Common myeloid progenitor, CD34-positive (primary cell): ENCODE measurements around the gene HOXA10.

Source experiments
- CTCF ChIA-PET: fragments of 350-600 bp; sonication (Branson Sonifier 250); formaldehyde crosslinking; loops from one replicate; lab custom pipeline; 2021; ENCODE audit warnings: antibody characterized with exemption; lab: Charles Lee
- POLR2A ChIA-PET: fragments of 350-600 bp; sonication (Branson Sonifier 250); formaldehyde crosslinking; loops from one replicate; lab custom pipeline; 2021; ENCODE audit warnings: antibody characterized with exemption; lab: Charles Lee
- DNase-seq, 3 donors: peaks; one replicate each; pipeline versions ENCODE4 v3.0.0 to v3.0.0-alpha.2; 2013
- H3K27ac ChIP-seq, 2 experiments: 1 replicate in 1 of 2; 2 replicates in 1 of 2; pipeline ENCODE4 v1.7.0; 2013; ENCODE audit warnings: inconsistent platforms in 2 of 2, low read length in 2 of 2, mild to moderate bottlenecking in 2 of 2, low read depth in 1 of 2, moderate library complexity in 1 of 2; ENCODE audit not compliant: severe bottlenecking in 2 of 2, insufficient read depth in 1 of 2, poor library complexity in 1 of 2
- H3K27me3 ChIP-seq, 5 experiments: replicated peaks in 2 of 5; 1 replicate in 3 of 5; 2 replicates in 2 of 5; pipeline versions ENCODE4 v1.6.1 to v1.7.0; 2013; ENCODE audit warnings: low read length in 4 of 5, mild to moderate bottlenecking in 2 of 5, moderate library complexity in 2 of 5, inconsistent platforms in 1 of 5; ENCODE audit not compliant: insufficient read depth in 5 of 5, control insufficient read depth in 4 of 5
- H3K36me3 ChIP-seq, 4 experiments: 1 replicate in 2 of 4; 2 replicates in 2 of 4; pipeline versions ENCODE4 v1.6.1 to v1.7.0; 2013; ENCODE audit warnings: low read length in 3 of 4, control low read depth in 1 of 4, mild to moderate bottlenecking in 1 of 4; ENCODE audit not compliant: control insufficient read depth in 4 of 4, insufficient read depth in 4 of 4
- H3K4me1 ChIP-seq, 4 experiments: 1 replicate in 3 of 4; 2 replicates in 1 of 4; pipeline versions ENCODE4 v1.6.1 to v1.7.1; 2013; ENCODE audit warnings: low read length in 3 of 4, mild to moderate bottlenecking in 3 of 4, control low read depth in 1 of 4, inconsistent platforms in 1 of 4, moderate library complexity in 1 of 4; ENCODE audit not compliant: control insufficient read depth in 4 of 4, insufficient read depth in 4 of 4; ENCODE audit errors: control extremely low read depth in 1 of 4
- H3K4me3 ChIP-seq, 7 experiments: 1 replicate in 4 of 7; 2 replicates in 3 of 7; pipeline versions ENCODE4 v1.5.1 to v1.7.0; 2013; ENCODE audit warnings: mild to moderate bottlenecking in 7 of 7, low read length in 6 of 7, moderate library complexity in 6 of 7, inconsistent platforms in 2 of 7, low read depth in 2 of 7, control low read depth in 1 of 7; ENCODE audit not compliant: insufficient read depth in 4 of 7, control insufficient read depth in 1 of 7; ENCODE audit errors: extremely low read depth in 1 of 7
- H3K9me3 ChIP-seq, 5 experiments: 1 replicate in 4 of 5; 2 replicates in 1 of 5; pipeline versions ENCODE4 v1.6.1 to v1.7.1; 2013; ENCODE audit warnings: low read length in 4 of 5, mild to moderate bottlenecking in 2 of 5, inconsistent platforms in 1 of 5, low read depth in 1 of 5, moderate library complexity in 1 of 5; ENCODE audit not compliant: control insufficient read depth in 4 of 5, insufficient read depth in 2 of 5; ENCODE audit errors: control extremely low read depth in 1 of 5
- WGBS: methylation state at CpG from one replicate; pipeline ENCODE4 v1.1.5; 2013; ENCODE audit not compliant: insufficient coverage; 5-methylcytosine and 5-hydroxymethylcytosine counted together

The HOXA10 gene

DNA sequence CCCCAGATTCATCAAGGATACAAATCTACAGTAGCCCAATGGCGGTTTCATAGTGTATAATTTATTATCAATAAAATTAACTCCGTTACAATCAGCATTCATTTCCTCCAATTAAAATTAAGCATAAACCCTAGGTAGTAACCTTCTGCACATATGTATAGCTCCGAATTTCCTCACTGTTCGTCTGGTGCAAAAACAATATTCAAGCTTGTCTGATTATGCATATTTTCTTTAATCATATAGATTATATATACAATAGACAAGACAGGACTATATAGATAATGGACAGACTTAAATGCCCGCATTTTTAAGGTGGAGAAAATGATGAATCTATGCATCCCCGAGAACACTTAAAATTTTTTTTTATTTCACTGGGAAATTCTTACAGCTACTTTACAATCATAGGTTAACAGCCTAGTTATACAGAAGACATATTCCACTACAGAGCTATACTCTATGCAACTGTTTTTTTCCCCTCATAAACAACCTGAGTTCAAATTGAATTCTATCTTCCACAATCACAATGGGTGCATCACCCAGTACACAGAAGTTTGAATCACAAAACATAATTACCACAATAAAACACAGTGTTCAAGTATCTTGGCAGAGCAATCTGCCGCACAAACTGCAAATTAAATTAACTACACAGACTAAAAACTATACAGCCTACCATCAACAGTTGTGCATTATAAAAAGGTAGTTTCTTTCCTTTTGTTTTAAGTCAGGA lies 11.4 kb downstream of the HOXA10 start:
- no CpG with 5 or more reads among the region's 7 CpGs for WGBS
- CTCF ChIA-PET: interaction anchor here (0.7 to 4.6 kb wide), 18 partner anchors 9 to 1270 kb away, joined by 3 to 84 read pairs (median 6); partner anchors contain the start of genes HOXA10, HOXA11, HOXA3 and HOXA6
- peaks cover 18 to 74% (median 70%) of the 10 kb centered on the region in 4 experiments for H3K4me1 ChIP-seq
- peak overlapping the region; percentile 92 to 96 for H3K27ac ChIP-seq
- no peak for DNase-seq
- no peaks in the 10 kb centered on the region for H3K27me3 ChIP-seq
- peak overlapping the region in 6 of 7 experiments; percentile 75 to 100 (median 90) for H3K4me3 ChIP-seq
- POLR2A ChIA-PET: interaction anchor here (1.0 to 3.2 kb wide), 3 partner anchors 10 to 14 kb away, joined by 5 to 17 read pairs (median 15); partner anchors contain the start of gene HOXA3
- H3K9me3 ChIP-seq: no peaks in the 10 kb centered on the region
- peaks cover 0 to 36% (median 12%) of the 10 kb centered on the region in 4 experiments for H3K36me3 ChIP-seq

DNA sequence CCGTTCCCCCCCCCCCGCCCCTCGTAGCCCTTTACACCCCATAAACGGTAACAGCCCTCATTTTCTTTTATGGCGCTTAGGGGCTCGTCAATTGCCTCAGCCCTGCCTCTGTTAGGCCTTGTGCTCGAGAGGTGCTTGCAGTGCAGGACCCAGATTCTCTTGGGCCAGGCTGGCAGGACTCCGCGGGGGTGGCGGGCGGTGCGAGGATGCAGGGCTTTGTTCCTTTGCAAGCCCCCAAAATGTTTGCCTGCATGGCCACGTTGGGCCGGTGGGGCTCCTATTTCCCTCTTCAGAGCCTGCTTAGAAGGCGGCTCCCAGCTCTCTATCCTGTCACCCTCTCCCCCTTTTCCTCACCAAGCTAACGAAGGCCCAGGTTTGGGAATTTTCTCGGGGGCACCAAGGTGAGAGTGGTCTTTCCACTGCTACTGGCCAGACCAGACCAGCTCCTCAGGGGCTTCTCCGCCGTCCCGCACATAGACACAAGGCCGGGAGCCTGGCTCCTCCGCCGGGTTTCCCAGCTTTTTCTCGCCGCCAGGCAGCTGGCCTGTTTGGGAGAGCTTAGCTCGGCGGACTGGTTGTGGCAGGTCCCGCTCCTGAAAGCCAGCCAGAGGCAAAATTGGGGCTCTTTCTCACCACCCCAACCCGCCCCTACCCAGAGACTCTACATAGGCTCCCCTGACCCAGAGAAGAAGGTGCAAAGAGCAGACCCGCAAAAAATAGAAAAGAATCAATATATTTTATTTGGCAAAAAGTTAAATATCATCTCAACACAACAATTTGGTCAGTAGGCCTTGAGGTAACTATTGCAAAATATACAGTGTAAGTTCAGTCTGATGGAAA lies 12.2 kb downstream of the HOXA10 start:
- peak overlapping the region; percentile 23 to 100 (median 87) for H3K4me3 ChIP-seq
- peaks cover 0 to 35% (median 12%) of the 10 kb centered on the region in 4 experiments for H3K36me3 ChIP-seq
- H3K4me1 ChIP-seq: peaks cover 14 to 74% (median 70%) of the 10 kb centered on the region in 4 experiments
- CTCF ChIA-PET: interaction anchor here (0.8 to 4.6 kb wide), 25 partner anchors 8 to 1300 kb away, joined by 3 to 84 read pairs (median 6); partner anchors contain the start of genes HOXA10, HOXA11, HOXA3 and HOXA6
- H3K9me3 ChIP-seq: no peaks in the 10 kb centered on the region
- H3K27ac ChIP-seq: peak overlapping the region; percentile 92 to 96
- 3% methylated on average over 13 of the region's 30 CpGs for WGBS
- POLR2A ChIA-PET: interaction anchor here (1.0 to 3.2 kb wide), 6 partner anchors 11 to 962 kb away, joined by 3 to 17 read pairs (median 6); partner anchors contain the start of gene HOXA3
- DNase-seq: peak in 2 of 3 donors; percentile 75 to 83
- H3K27me3 ChIP-seq: no peaks in the 10 kb centered on the region

DNA sequence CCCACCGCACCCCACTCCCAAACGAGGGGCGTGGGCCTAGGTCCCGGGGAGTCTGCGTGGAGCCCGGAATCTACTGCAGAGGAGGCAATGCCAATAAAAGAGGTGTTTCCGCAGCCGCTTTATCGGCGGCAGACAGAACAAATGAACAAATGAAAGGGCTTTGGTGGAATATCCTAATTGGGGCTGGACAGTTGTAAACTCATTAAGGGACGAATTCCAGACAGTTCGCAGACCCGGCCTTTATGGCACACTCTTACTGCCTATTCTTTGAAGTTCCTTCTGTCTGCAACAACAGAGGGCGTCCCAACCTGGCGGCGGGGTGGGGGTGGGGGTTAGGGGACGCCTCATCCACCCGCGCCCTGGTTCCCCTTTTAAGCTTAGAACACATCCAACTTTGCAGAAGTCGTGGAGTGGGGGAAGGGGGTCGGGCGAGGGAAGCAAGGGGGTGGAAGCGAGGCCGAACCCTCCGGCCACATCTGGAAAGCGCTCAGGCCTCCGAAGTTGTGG lies 12.9 kb downstream of the HOXA10 start:
- POLR2A ChIA-PET: interaction anchor here (0.9 to 3.2 kb wide), 8 partner anchors 9 to 961 kb away, joined by 3 to 17 read pairs (median 4); partner anchors contain the start of gene HOXA3
- 0% methylated on average over 12 of the region's 27 CpGs for WGBS
- Histone ChIP-seq H3K4me1 (peaks cover 14 to 70% (median 66%) of the 10 kb centered on the region in 4 experiments), H3K36me3 (peaks cover 0 to 35% (median 12%) of the 10 kb centered on the region in 4 experiments), H3K9me3 (no peaks in the 10 kb centered on the region), H3K4me3 (peak overlapping the region; percentile 41 to 100 (median 88)), H3K27ac (peak overlapping the region; percentile 66 to 96), H3K27me3 (no peaks in the 10 kb centered on the region)
- DNase-seq: peak; percentile 87 to 94 (median 94)
- CTCF ChIA-PET: interaction anchor here (0.6 to 4.6 kb wide), 29 partner anchors 8 to 1299 kb away, joined by 3 to 84 read pairs (median 5); partner anchors contain the start of genes HOXA10, HOXA3 and HOXA6

DNA sequence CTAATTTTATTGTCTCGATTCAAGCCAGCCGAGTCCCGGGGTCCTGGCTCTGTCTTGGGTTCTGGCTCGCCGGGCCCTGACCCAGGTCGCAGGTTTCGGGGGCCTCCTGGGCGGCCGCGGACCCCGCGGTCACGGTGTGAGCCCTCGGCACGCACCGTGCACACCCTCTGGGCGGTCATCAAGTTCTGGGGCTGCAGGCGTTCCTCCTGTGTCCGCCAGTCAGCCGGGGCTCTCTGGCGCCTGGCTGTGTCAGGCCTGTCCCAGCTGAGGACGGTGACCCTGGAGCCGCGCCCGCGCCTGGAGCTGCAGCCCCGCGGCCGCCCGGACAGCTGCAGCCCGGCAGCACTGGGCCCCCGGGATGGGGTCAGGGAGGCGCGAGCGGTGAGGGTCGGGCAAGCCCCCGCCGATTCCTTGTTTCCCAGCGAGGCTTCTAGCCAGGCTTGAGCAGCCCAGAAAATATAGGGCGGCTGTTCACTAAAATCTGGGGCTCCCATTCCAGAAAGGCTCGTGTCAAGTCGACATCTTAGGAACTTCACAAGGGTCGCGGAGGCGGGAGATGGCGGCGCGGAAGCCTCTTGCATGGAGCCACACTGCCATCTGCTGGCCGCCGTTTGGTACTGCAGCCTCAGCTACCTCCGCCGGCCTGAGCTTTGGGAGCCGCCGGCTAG lies 13.4 kb downstream of the HOXA10 start:
- Histone ChIP-seq H3K27ac (peak overlapping the region; percentile 86 to 96), H3K4me3 (peak overlapping the region; percentile 56 to 100 (median 88)), H3K36me3 (peaks cover 0 to 35% (median 12%) of the 10 kb centered on the region in 4 experiments), H3K4me1 (peaks cover 14 to 68% (median 64%) of the 10 kb centered on the region in 4 experiments), H3K27me3 (no peaks in the 10 kb centered on the region), H3K9me3 (no peaks in the 10 kb centered on the region)
- ChIA-PET POLR2A (interaction anchor here (0.9 to 3.2 kb wide), 8 partner anchors 9 to 961 kb away, joined by 3 to 17 read pairs (median 4); partner anchors contain the start of gene HOXA3), CTCF (interaction anchor here (0.6 to 4.6 kb wide), 28 partner anchors 7 to 1298 kb away, joined by 3 to 84 read pairs (median 5); partner anchors contain the start of genes HOXA10, HOXA3 and HOXA6)
- DNase-seq: peak; percentile 92 to 96 (median 95)
- under 1% methylated on average over 52 of the region's 54 CpGs for WGBS

DNA sequence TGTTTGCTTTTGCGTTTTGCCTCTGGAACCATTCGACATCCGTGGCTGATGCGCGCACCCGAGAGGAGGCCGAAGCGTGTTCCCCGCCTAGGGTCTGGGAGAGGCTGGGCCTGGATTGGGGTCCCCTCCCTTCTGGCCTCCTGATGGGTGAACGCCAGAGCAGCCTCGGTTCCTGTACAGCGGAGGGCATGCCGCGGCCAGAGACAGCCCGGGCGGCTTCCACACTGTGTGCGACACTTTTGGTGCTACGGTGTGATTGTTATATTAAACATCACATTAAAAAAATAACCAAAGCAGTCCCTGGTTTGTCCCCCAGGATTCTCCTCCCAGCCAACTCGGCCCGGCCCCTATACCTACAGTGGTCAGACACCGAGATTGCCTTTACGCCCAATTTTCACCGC lies 14.0 kb downstream of the HOXA10 start:
- H3K4me3 ChIP-seq: peak overlapping the region; percentile 56 to 100 (median 88)
- H3K9me3 ChIP-seq: no peaks in the 10 kb centered on the region
- peaks cover 0 to 40% (median 12%) of the 10 kb centered on the region in 4 experiments for H3K36me3 ChIP-seq
- peaks cover 14 to 72% (median 68%) of the 10 kb centered on the region in 4 experiments for H3K4me1 ChIP-seq
- DNase-seq: no peak
- WGBS: under 1% methylated on average over 14 of the region's 23 CpGs
- ChIA-PET CTCF (interaction anchor here (0.9 to 4.6 kb wide), 26 partner anchors 7 to 1267 kb away, joined by 3 to 84 read pairs (median 10); partner anchors contain the start of genes HOXA10, HOXA11, HOXA3 and HOXA6), POLR2A (interaction anchor here (0.9 to 1.2 kb wide), 3 partner anchors 8 to 26 kb away, joined by 3 read pairs; no protein-coding TSS in a partner anchor)
- peak overlapping the region; percentile 86 to 96 for H3K27ac ChIP-seq
- no peaks in the 10 kb centered on the region for H3K27me3 ChIP-seq
